Stimulated activated CD8-positive, alpha-beta memory T cell treated with anti-CD3 and anti-CD28 coated beads, Interleukin-2, amount 100 ng/mL, for 48 hours (primary cell): ENCODE results near the gene B3GNT9.

Experiments used
- DNase-seq, 2 donors: peaks; one replicate each; pipeline ENCODE4 v3.0.0-alpha.2; 2020; ENCODE audit warnings: low read depth in 2 of 2

Gene B3GNT9

GRCh38 chr16:67185651-67186134 is 34.9 kb upstream of the B3GNT9 start:
- no peak for DNase-seq

- DNase-seq: peak; percentile 80 to 83
These were observed 34.3 kb upstream of the B3GNT9 start for GRCh38 chr16:67184995-67185650.

- no peak for DNase-seq
These were observed 33.7 kb upstream of the B3GNT9 start for GRCh38 chr16:67184453-67184994.

GRCh38 chr16:67183627-67184452 is 33.0 kb upstream of the B3GNT9 start, which contains the start of gene MATCAP1:
Gene MATCAP1 (minus strand): TSS chr16:67183963. CDS start chr16:67180610, 3,353 bp downstream.
- peak; percentile 88 to 90 for DNase-seq

GRCh38 chr16:67183284-67183626 is 32.5 kb upstream of the B3GNT9 start:
- no peak for DNase-seq

- DNase-seq: no peak
These were observed 31.5 kb upstream of the B3GNT9 start for GRCh38 chr16:67182288-67182687.

GRCh38 chr16:67181346-67181745 is 30.5 kb upstream of the B3GNT9 start:
- DNase-seq: no peak

- DNase-seq: no peak
These were observed 29.4 kb upstream of the B3GNT9 start for GRCh38 chr16:67180166-67180565.

GRCh38 chr16:67179421-67180080 is 28.8 kb upstream of the B3GNT9 start:
- DNase-seq: no peak

- DNase-seq: no peak
These were observed 27.2 kb upstream of the B3GNT9 start for GRCh38 chr16:67177743-67178699.

GRCh38 chr16:67176662-67177061 is 25.9 kb upstream of the B3GNT9 start:
- no peak for DNase-seq

- no peak for DNase-seq
These were observed 24.0 kb upstream of the B3GNT9 start for GRCh38 chr16:67174706-67175231.

- DNase-seq: peak in 1 of 2 donors; percentile 56
These were observed 23.3 kb upstream of the B3GNT9 start for GRCh38 chr16:67173808-67174705.

- DNase-seq: no peak
These were observed 22.5 kb upstream of the B3GNT9 start for GRCh38 chr16:67173323-67173722.

- no peak for DNase-seq
These were observed 20.3 kb upstream of the B3GNT9 start for GRCh38 chr16:67170949-67171649.

- no peak for DNase-seq
These were observed 19.6 kb upstream of the B3GNT9 start, which contains the start of gene NOL3 for GRCh38 chr16:67170168-67170948. Gene NOL3 (plus strand): TSS chr16:67170538.

GRCh38 chr16:67169642-67170167 is 18.9 kb upstream of the B3GNT9 start:
- no peak for DNase-seq

- no peak for DNase-seq
These were observed 18.2 kb upstream of the B3GNT9 start for GRCh38 chr16:67169011-67169451.
